Suprapubic skin (tissue), 4 donors: ENCODE measurements around the gene CTNNA2. TPM values are rescaled to one million over a fixed set of nuclear protein-coding genes. Genes with fewer than 3 reads are reported as not detected.

Experiments used
- DNase-seq, 2 donors: peaks; one replicate each; pipeline ENCODE4 v3.0.0-alpha.2; 2019; ENCODE audit warnings: low spot score in 2 of 2
- H3K27ac ChIP-seq: fragments of 200-600 bp; sonication (generic); one replicate; pipeline ENCODE4 v1.5.1; 2019
- H3K27me3 ChIP-seq: fragments of 200-600 bp; sonication (generic); one replicate; pipeline ENCODE4 v1.5.1; 2019
- H3K36me3 ChIP-seq: fragments of 200-600 bp; sonication (generic); one replicate; pipeline ENCODE4 v1.5.1; 2019
- H3K4me1 ChIP-seq: fragments of 200-600 bp; sonication (generic); one replicate; pipeline ENCODE4 v1.5.1; 2019
- H3K4me3 ChIP-seq: fragments of 200-600 bp; sonication (generic); one replicate; pipeline ENCODE4 v1.5.1; 2019; ENCODE audit warnings: mild to moderate bottlenecking
- H3K9me3 ChIP-seq: fragments of 200-600 bp; sonication (generic); one replicate; pipeline ENCODE4 v1.5.1; 2019
- EP300 ChIP-seq: sonication (generic); formaldehyde crosslinking; IDR thresholded peaks from one replicate; pipeline ENCODE4 v1.6.1; 2017; ENCODE audit warnings: antibody characterized with exemption
- POLR2A ChIP-seq, 2 donors: fragments of 450-650 bp; IDR thresholded peaks; one replicate each; pipeline ENCODE4 v1.6.1; 2017; ENCODE audit warnings: antibody characterized with exemption in 2 of 2, mild to moderate bottlenecking in 2 of 2, moderate library complexity in 2 of 2
- POLR2AphosphoS5 ChIP-seq, 3 donors: sonication (generic); formaldehyde crosslinking; IDR thresholded peaks; one replicate each; pipeline ENCODE4 v1.6.1; 2017; ENCODE audit warnings: antibody characterized with exemption in 3 of 3
- WGBS: methylation state at CpG from one replicate; pipeline ENCODE4 v1.1.5; 2018; 5-methylcytosine and 5-hydroxymethylcytosine counted together
- total RNA-seq, 4 donors: library from RNA; depleted of rRNA; stranded (reverse); fragments of >200 nt; gene quantifications; one replicate each; pipeline ENCODE4 v1.1.0, GENCODE V29; 2016
- TF ChIP-seq, protein P1 (sequence below), 2 donors: fragments of 200-600 bp in 1 of 2; fragments of 450-650 bp in 1 of 2; sonication (generic) in 1 of 2; IDR thresholded peaks; one replicate each; pipeline ENCODE4 v1.5.1; 2016 to 2019; ENCODE audit warnings: antibody characterized with exemption in 2 of 2, mild to moderate bottlenecking in 1 of 2, moderate library complexity in 1 of 2

CTNNA2 gene
- total RNA-seq, 4 donors from 2014 or later = 0.15 to 0.21 TPM; not detected in 2

DNA sequence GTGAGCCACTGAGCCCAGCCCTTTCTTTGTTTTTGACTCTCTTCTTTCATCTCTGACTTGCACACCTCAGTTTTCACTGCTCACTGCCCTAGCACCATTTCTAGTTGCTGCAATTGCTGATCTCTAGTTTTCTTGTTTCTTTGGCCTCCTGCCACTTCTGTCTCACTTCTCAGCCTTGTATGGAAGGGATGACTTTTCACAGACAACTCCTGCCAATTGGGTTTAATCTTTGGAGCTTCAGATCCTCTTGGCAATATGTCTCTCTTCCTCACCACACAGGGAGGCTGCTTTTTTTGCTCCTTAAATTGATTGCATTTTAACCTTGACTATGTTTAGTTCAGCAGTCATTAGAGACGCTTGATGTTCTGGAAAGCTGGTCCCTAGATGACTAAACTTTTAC is 323.1 kb downstream of the CTNNA2 start:
- Histone ChIP-seq H3K4me3 (no peak overlapping the region), H3K9me3 (no peaks in the 10 kb centered on the region), H3K27ac (no peak overlapping the region), H3K27me3 (no peaks in the 10 kb centered on the region), H3K4me1 (no peaks in the 10 kb centered on the region), H3K36me3 (no peaks in the 10 kb centered on the region)
- DNase-seq = no peak
- WGBS = 79% methylated on average over 1 of the region's 1 CpG
- no peak for TF ChIP-seq EP300
- no peak for TF ChIP-seq POLR2AphosphoS5 (IDR thresholded peaks at IDR 0.05)
- no peak for TF ChIP-seq POLR2A (IDR thresholded peaks at IDR 0.05)
- TF ChIP-seq, protein P1, sequence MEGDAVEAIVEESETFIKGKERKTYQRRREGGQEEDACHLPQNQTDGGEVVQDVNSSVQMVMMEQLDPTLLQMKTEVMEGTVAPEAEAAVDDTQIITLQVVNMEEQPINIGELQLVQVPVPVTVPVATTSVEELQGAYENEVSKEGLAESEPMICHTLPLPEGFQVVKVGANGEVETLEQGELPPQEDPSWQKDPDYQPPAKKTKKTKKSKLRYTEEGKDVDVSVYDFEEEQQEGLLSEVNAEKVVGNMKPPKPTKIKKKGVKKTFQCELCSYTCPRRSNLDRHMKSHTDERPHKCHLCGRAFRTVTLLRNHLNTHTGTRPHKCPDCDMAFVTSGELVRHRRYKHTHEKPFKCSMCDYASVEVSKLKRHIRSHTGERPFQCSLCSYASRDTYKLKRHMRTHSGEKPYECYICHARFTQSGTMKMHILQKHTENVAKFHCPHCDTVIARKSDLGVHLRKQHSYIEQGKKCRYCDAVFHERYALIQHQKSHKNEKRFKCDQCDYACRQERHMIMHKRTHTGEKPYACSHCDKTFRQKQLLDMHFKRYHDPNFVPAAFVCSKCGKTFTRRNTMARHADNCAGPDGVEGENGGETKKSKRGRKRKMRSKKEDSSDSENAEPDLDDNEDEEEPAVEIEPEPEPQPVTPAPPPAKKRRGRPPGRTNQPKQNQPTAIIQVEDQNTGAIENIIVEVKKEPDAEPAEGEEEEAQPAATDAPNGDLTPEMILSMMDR (IDR thresholded peaks at IDR 0.05) = no peak

DNA sequence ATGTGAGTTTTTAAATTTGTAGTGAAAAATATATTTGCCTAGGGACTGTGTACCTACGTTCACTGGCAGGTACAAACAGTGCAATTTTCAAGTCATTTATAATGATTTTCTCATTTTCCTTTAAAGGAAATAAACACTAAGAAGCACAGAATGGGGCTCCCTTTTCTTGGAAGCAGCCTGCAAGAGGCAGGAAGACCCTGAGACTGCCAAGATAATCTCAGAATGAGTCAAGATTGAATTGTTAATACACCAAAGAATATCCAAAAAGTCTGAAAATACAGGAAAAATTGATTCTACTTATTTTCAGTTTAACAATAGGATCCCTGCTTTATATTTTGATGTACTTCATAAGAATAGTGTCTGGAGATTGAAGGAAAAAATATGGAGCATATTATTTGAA is 331.2 kb downstream of the CTNNA2 start:
- 55% methylated on average over 1 of the region's 1 CpG for WGBS
- Histone ChIP-seq H3K4me1 (no peaks in the 10 kb centered on the region), H3K9me3 (no peaks in the 10 kb centered on the region), H3K4me3 (no peak overlapping the region), H3K27me3 (no peaks in the 10 kb centered on the region), H3K27ac (no peak overlapping the region), H3K36me3 (no peaks in the 10 kb centered on the region)
- TF ChIP-seq EP300 (no peak), POLR2AphosphoS5 (IDR thresholded peaks at IDR 0.05) (no peak), POLR2A (IDR thresholded peaks at IDR 0.05) (no peak)
- TF ChIP-seq, protein P1 (IDR thresholded peaks at IDR 0.05) = no peak
- no peak for DNase-seq

DNA sequence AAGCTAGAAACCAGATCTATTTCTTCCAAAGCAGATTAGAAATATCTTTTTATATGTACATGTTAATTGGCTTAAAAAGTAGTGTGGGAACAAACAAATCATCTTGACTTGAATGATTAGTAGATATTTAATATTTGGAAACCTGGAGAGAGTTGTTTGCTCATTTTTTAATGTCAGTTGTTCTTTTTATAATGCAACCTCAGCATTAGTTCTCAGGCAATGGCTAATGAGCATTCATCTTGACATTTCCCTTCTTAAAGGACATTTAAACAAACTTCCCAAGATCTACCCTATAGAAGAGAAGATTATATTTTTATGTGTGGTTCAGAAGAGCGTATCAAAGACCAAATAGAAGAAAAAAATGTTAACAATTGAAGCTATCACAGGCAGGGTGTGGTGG is 334.0 kb downstream of the CTNNA2 start:
- WGBS = 71% methylated on average over 1 of the region's 1 CpG
- TF ChIP-seq POLR2AphosphoS5 (IDR thresholded peaks at IDR 0.05) (no peak), EP300 (no peak), POLR2A (IDR thresholded peaks at IDR 0.05) (no peak)
- TF ChIP-seq, protein P1 (IDR thresholded peaks at IDR 0.05) = no peak
- no peak overlapping the region for H3K27ac ChIP-seq
- no peaks in the 10 kb centered on the region for H3K36me3 ChIP-seq
- no peaks in the 10 kb centered on the region for H3K4me1 ChIP-seq
- H3K4me3 ChIP-seq = no peak overlapping the region
- no peaks in the 10 kb centered on the region for H3K27me3 ChIP-seq
- DNase-seq = no peak
- H3K9me3 ChIP-seq = no peaks in the 10 kb centered on the region

DNA sequence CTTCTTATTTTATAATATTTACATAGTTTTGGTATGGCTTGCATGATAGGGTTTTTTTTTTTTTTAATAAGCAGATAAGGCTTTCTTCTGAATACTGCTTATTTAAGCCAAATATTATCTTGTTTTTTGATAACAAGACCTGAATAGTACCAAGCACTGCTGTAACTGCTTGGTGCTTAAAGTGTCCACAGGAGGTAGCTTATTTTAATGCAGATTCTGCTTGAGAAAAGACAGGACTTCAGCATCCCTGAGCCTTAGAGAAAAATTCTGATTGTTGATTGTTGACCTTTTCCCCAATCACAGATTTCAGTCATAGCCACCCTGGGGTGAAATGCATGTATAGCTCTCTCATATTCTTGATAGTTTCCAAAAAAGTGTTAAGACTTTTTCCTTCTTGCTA is 336.4 kb downstream of the CTNNA2 start:
- no peaks in the 10 kb centered on the region for H3K4me1 ChIP-seq
- no peak overlapping the region for H3K4me3 ChIP-seq
- no peaks in the 10 kb centered on the region for H3K9me3 ChIP-seq
- TF ChIP-seq EP300 (no peak), POLR2A (IDR thresholded peaks at IDR 0.05) (no peak), POLR2AphosphoS5 (IDR thresholded peaks at IDR 0.05) (no peak)
- TF ChIP-seq, protein P1 (IDR thresholded peaks at IDR 0.05) = no peak
- no peaks in the 10 kb centered on the region for H3K36me3 ChIP-seq
- DNase-seq = no peak
- no peaks in the 10 kb centered on the region for H3K27me3 ChIP-seq
- H3K27ac ChIP-seq = no peak overlapping the region

DNA sequence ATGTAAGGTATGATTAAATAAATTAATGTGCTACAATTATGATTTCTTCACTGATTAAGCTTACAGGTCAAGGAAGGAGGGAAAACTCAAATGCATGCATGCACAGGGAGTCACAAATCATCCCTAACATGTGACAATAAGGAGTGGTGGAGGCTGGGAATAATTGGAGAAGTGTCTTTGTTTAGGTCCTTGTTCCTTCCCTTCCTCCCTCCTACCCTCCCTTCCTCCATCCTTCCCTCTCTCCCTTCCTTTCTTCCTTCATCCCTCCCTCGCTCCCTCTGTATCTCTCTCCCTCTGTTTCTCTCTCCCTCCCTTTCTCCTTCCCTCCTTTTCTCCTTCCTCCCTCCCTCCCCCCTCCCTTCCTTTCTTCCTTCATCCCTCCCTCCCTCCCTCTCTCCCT is 337.1 kb downstream of the CTNNA2 start:
- Histone ChIP-seq H3K27ac (no peak overlapping the region), H3K36me3 (no peaks in the 10 kb centered on the region), H3K27me3 (no peaks in the 10 kb centered on the region), H3K4me1 (no peaks in the 10 kb centered on the region), H3K9me3 (no peaks in the 10 kb centered on the region), H3K4me3 (no peak overlapping the region)
- no peak for DNase-seq
- 73% methylated on average over 1 of the region's 1 CpG for WGBS
- no peak for TF ChIP-seq POLR2AphosphoS5 (IDR thresholded peaks at IDR 0.05)
- no peak for TF ChIP-seq POLR2A (IDR thresholded peaks at IDR 0.05)
- no peak for TF ChIP-seq EP300
- TF ChIP-seq, protein P1 (IDR thresholded peaks at IDR 0.05) = no peak
